DOHH2 (cell line): ENCODE measurements around the gene QRFP.

Experiments used
- H3F3A ChIP-seq: fragments of 200-600 bp; sonication (generic), shearing (Covaris generic); 2 replicates; pipeline ENCODE4 v1.6.0; 2016; ENCODE audit warnings: antibody characterized with exemption, mild to moderate bottlenecking; ENCODE audit not compliant: control insufficient read depth, insufficient read depth
- H3K27ac ChIP-seq: fragments of 200-600 bp; sonication (generic); 2 replicates; pipeline ENCODE4 v1.5.1; 2014; ENCODE audit warnings: low read depth, mild to moderate bottlenecking, low read length, moderate library complexity
- H3K27me3 ChIP-seq: fragments of 200-600 bp; sonication (generic); 2 replicates; pipeline ENCODE4 v1.6.1; 2014; ENCODE audit warnings: mild to moderate bottlenecking, low read length, mixed read lengths; ENCODE audit not compliant: control insufficient read depth
- H3K36me3 ChIP-seq: fragments of 200-600 bp; sonication (generic); 2 replicates; pipeline ENCODE4 v1.6.1; 2014; ENCODE audit warnings: mild to moderate bottlenecking, low read length, moderate library complexity, mixed read lengths; ENCODE audit not compliant: control insufficient read depth
- H3K4me1 ChIP-seq: fragments of 200-600 bp; sonication (generic); 2 replicates; pipeline ENCODE4 v1.6.1; 2014; ENCODE audit warnings: mild to moderate bottlenecking, low read length, mixed read lengths; ENCODE audit not compliant: control insufficient read depth
- H3K4me2 ChIP-seq: fragments of 200-600 bp; sonication (generic); 2 replicates; pipeline ENCODE4 v1.6.0; 2014; ENCODE audit warnings: mild to moderate bottlenecking, low read length, moderate library complexity
- H3K4me3 ChIP-seq: fragments of 200-600 bp; sonication (generic); 2 replicates; pipeline ENCODE4 v1.5.1; 2014; ENCODE audit warnings: mild to moderate bottlenecking, low read length, mixed read lengths
- H3K79me2 ChIP-seq: fragments of 200-600 bp; sonication (generic); 2 replicates; pipeline ENCODE4 v1.6.1; 2014; ENCODE audit warnings: mild to moderate bottlenecking, low read length, mixed read lengths; ENCODE audit not compliant: control insufficient read depth
- H3K9me2 ChIP-seq: fragments of 200-600 bp; sonication (generic); replicated peaks from 2 replicates; pipeline ENCODE4 v1.6.1; 2014; ENCODE audit warnings: mild to moderate bottlenecking, low read length, mixed read lengths; ENCODE audit not compliant: control insufficient read depth
- H3K9me3 ChIP-seq: fragments of 200-600 bp; sonication (generic); 2 replicates; pipeline ENCODE4 v1.6.1; 2014; ENCODE audit warnings: antibody characterized with exemption, low read length, mixed read lengths; ENCODE audit not compliant: control insufficient read depth, insufficient read depth
- H4K20me1 ChIP-seq: fragments of 200-600 bp; sonication (generic); 2 replicates; pipeline ENCODE4 v1.6.0; 2014; ENCODE audit warnings: low read depth, mild to moderate bottlenecking, antibody characterized with exemption, low read length, moderate library complexity; ENCODE audit not compliant: control insufficient read depth, insufficient read depth
- CTCF ChIP-seq: fragments of 200-600 bp; sonication (generic); IDR thresholded peaks from one replicate; pipeline ENCODE4 v1.5.1; 2014; ENCODE audit warnings: antibody characterized with exemption, mild to moderate bottlenecking, low read depth, low read length; ENCODE audit not compliant: poor library complexity, severe bottlenecking
- EZH2phosphoT487 ChIP-seq: fragments of 200-600 bp; sonication (generic); IDR thresholded peaks from 2 replicates; pipeline ENCODE4 v1.6.1; 2017; ENCODE audit warnings: borderline replicate concordance, mild to moderate bottlenecking, antibody characterized with exemption, low read length, moderate library complexity, mixed read lengths

QRFP gene

DNA sequence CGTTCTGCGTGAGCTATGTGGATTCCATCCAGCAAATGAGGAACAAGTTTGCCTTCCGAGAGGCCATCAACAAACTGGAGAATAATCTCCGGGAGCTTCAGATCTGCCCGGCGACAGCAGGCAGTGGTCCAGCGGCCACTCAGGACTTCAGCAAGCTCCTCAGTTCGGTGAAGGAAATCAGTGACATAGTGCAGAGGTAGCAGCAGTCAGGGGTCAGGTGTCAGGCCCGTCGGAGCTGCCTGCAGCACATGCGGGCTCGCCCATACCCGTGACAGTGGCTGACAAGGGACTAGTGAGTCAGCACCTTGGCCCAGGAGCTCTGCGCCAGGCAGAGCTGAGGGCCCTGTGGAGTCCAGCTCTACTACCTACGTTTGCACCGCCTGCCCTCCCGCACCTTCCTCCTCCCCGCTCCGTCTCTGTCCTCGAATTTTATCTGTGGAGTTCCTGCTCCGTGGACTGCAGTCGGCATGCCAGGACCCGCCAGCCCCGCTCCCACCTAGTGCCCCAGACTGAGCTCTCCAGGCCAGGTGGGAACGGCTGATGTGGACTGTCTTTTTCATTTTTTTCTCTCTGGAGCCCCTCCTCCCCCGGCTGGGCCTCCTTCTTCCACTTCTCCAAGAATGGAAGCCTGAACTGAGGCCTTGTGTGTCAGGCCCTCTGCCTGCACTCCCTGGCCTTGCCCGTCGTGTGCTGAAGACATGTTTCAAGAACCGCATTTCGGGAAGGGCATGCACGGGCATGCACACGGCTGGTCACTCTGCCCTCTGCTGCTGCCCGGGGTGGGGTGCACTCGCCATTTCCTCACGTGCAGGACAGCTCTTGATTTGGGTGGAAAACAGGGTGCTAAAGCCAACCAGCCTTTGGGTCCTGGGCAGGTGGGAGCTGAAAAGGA, 10.9 kb downstream of the QRFP start:
- Histone ChIP-seq H3F3A (no peaks in the 10 kb centered on the region), H3K4me3 (no peak overlapping the region), H3K27me3 (no peaks in the 10 kb centered on the region), H3K27ac (no peak overlapping the region), H3K36me3 (peaks cover 28% of the 10 kb centered on the region), H3K9me3 (no peaks in the 10 kb centered on the region), H3K4me2 (no peak overlapping the region), H3K4me1 (no peaks in the 10 kb centered on the region), H3K9me2 (no peaks in the 10 kb centered on the region), H3K79me2 (no peaks in the 10 kb centered on the region), H4K20me1 (no peaks in the 10 kb centered on the region)
- TF ChIP-seq CTCF (no peak), EZH2phosphoT487 (no peak)

DNA sequence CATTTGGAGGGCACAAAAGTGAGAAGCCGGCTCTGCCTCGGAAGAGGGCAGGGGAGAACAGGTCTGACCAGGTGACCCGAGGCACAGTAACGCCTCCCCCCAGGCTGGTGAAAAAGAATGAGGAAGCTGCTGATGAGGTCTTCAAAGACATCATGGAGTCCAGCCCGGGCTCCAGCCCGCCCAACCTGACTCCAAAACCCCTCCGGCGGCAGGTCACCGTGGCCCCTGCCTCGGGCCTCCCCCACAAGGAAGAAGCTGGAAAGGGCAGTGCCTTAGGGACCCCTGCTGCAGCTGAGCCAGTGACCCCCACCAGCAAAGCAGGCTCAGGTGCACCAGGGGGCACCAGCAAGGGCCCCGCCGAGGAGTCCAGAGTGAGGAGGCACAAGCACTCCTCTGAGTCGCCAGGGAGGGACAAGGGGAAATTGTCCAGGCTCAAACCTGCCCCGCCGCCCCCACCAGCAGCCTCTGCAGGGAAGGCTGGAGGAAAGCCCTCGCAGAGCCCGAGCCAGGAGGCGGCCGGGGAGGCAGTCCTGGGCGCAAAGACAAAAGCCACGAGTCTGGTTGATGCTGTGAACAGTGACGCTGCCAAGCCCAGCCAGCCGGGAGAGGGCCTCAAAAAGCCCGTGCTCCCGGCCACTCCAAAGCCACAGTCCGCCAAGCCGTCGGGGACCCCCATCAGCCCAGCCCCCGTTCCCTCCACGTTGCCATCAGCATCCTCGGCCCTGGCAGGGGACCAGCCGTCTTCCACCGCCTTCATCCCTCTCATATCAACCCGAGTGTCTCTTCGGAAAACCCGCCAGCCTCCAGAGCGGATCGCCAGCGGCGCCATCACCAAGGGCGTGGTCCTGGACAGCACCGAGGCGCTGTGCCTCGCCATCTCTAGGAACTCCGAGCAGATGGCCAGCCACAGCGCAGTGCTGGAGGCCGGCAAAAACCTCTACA, 11.8 kb downstream of the QRFP start:
- Histone ChIP-seq H3K4me1 (no peaks in the 10 kb centered on the region), H3K36me3 (peaks cover 33% of the 10 kb centered on the region), H3F3A (no peaks in the 10 kb centered on the region), H3K79me2 (no peaks in the 10 kb centered on the region), H4K20me1 (no peaks in the 10 kb centered on the region), H3K9me2 (no peaks in the 10 kb centered on the region), H3K4me2 (no peak overlapping the region), H3K9me3 (no peaks in the 10 kb centered on the region), H3K4me3 (no peak overlapping the region), H3K27me3 (no peaks in the 10 kb centered on the region), H3K27ac (no peak overlapping the region)
- TF ChIP-seq CTCF (no peak), EZH2phosphoT487 (no peak)

DNA sequence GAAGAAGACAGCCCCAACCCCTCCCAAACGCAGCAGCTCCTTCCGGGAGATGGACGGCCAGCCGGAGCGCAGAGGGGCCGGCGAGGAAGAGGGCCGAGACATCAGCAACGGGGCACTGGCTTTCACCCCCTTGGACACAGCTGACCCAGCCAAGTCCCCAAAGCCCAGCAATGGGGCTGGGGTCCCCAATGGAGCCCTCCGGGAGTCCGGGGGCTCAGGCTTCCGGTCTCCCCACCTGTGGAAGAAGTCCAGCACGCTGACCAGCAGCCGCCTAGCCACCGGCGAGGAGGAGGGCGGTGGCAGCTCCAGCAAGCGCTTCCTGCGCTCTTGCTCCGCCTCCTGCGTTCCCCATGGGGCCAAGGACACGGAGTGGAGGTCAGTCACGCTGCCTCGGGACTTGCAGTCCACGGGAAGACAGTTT, 12.5 kb downstream of the QRFP start:
- Histone ChIP-seq H3K36me3 (peaks cover 40% of the 10 kb centered on the region), H3K9me2 (no peaks in the 10 kb centered on the region), H3K79me2 (no peaks in the 10 kb centered on the region), H3K9me3 (no peaks in the 10 kb centered on the region), H3K4me1 (no peaks in the 10 kb centered on the region), H3K4me3 (no peak overlapping the region), H3K27me3 (no peaks in the 10 kb centered on the region), H3K27ac (no peak overlapping the region), H3F3A (no peaks in the 10 kb centered on the region), H4K20me1 (no peaks in the 10 kb centered on the region), H3K4me2 (no peak overlapping the region)
- TF ChIP-seq EZH2phosphoT487: no peak
- TF ChIP-seq CTCF: no peak
